HFFc6 (cell line): ENCODE measurements around the gene SSTR1. TPM values are rescaled to one million over a fixed set of nuclear protein-coding genes. Genes with fewer than 3 reads are reported as not detected.

ENCODE experiments used
- DNase-seq: peaks from one replicate; pipeline ENCODE4 v3.0.0-alpha.2; 2018
- H3K27ac Mint-ChIP-seq: 2 replicates; pipeline ENCODE4 v1.8.0; 2020; ENCODE audit warnings: mild to moderate bottlenecking, mixed read lengths
- H3K27me3 Mint-ChIP-seq: 2 replicates; pipeline ENCODE4 v1.8.0; 2021; ENCODE audit warnings: mild to moderate bottlenecking, moderate library complexity, mixed read lengths; ENCODE audit not compliant: insufficient read depth
- H3K36me3 Mint-ChIP-seq: 2 replicates; pipeline ENCODE4 v1.8.0; 2021; ENCODE audit warnings: low read depth, mixed read lengths
- H3K4me1 Mint-ChIP-seq: 2 replicates; pipeline ENCODE4 v1.8.0; 2020; ENCODE audit warnings: low read depth, mixed read lengths
- H3K4me3 Mint-ChIP-seq: 2 replicates; pipeline ENCODE4 v1.8.0; 2020; ENCODE audit warnings: mild to moderate bottlenecking, moderate library complexity, mixed read lengths
- H3K9me3 Mint-ChIP-seq: 2 replicates; pipeline ENCODE4 v1.8.0; 2020; ENCODE audit warnings: mild to moderate bottlenecking, mixed read lengths
- CTCF ChIP-seq: fragments of 200-600 bp; sonication (generic); IDR thresholded peaks from 2 replicates; pipeline ENCODE4 v1.5.0; 2021; ENCODE audit warnings: antibody characterized with exemption, mild to moderate bottlenecking
- total RNA-seq, 6 experiments: library from RNA; stranded (reverse); fragmentation: NEBNext Ultra II Directional; extraction: Animal tissue kit (Norgen Biotek cat#: 25700); gene quantifications; 2 replicates in 1 of 6; 3 replicates in 5 of 6; pipeline ENCODE4 v1.2.3, GENCODE V29; 2021

The SSTR1 gene
- total RNA-seq, 6 experiments from 2014 or later = 106 to 209 (median 120) TPM

DNA sequence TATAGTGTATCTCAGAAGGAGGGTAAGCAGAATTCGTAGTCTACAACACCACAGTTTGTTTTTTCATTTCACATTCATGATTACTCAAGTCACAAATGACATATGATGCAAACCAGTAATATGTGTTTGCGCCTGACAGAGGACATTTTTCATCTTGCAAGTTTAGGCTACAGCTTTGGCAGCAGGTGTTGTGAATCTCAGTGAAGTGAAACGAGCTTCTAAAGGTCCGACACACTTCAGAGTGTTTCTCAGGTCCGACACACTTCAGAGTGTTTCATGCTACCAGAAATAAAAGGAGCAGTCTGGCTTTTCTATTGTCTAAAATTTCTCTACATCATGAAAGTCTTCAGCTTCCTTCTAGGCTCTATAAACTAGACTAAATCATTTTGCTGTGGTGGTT, 25.5 kb downstream of the SSTR1 start:
- no peak for TF ChIP-seq CTCF
- Mint-ChIP-seq H3K27ac (no peak overlapping the region), H3K27me3 (no peaks in the 10 kb centered on the region; the same call in 1 of the 2 replicates), H3K4me1 (peaks cover 11% of the 10 kb centered on the region), H3K9me3 (no peaks in the 10 kb centered on the region), H3K4me3 (no peak overlapping the region), H3K36me3 (0 out of 2 replicates have a peak, but pooled peaks cover 6% of the 10 kb centered on the region)
- DNase-seq = no peak

DNA sequence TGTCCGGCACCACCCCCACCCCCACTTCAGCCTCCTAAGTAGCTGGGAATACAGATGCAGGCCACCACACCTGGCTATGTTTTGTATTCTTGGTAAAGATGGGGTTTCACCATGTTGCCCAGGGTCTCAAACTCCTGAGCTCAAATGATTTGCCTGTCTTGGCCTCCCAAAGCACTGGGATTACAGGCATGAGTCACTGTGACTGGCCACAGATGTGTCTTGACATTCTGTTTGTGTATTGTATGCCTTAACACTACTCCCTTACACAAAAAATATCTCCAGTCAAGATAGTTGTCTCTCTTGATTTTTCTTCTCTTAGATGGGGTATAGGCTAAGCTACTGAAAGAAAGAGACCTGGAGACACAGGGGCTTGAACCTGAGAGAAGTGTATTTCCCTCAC, 30.6 kb downstream of the SSTR1 start:
- no peak for TF ChIP-seq CTCF
- Mint-ChIP-seq H3K36me3 (no peaks in the 10 kb centered on the region), H3K4me1 (peaks cover 26% of the 10 kb centered on the region), H3K4me3 (peak overlapping the region; percentile 7), H3K27ac (peak overlapping the region; percentile 79), H3K27me3 (no peaks in the 10 kb centered on the region), H3K9me3 (no peaks in the 10 kb centered on the region)
- DNase-seq = peak; percentile 39

DNA sequence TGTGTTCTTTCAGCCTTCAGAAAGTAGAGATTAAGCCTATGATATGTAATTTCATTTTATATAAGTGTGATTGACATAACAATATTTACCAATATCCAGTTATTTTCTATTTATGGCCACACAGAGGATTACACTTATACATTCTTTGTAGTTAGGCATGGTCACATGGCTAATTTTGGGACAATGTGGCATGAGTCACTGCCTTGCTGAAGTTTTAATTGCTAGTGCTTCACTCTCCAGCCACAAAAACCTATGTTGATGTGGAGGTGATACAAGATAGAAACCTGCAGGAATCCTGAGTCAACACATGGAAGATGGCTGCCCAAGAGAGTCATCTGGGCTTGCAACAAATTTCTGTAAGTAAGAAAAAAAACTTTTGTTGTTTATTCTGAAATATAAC, 31.2 kb downstream of the SSTR1 start:
- H3K4me1 Mint-ChIP-seq = peaks cover 26% of the 10 kb centered on the region
- H3K27ac Mint-ChIP-seq = peak overlapping the region; percentile 79
- no peaks in the 10 kb centered on the region for H3K9me3 Mint-ChIP-seq
- TF ChIP-seq CTCF = no peak
- DNase-seq = peak; percentile 57
- peak overlapping the region; percentile 7; the same call in 1 of the 2 replicates for H3K4me3 Mint-ChIP-seq
- H3K27me3 Mint-ChIP-seq = no peaks in the 10 kb centered on the region
- H3K36me3 Mint-ChIP-seq = no peaks in the 10 kb centered on the region

DNA sequence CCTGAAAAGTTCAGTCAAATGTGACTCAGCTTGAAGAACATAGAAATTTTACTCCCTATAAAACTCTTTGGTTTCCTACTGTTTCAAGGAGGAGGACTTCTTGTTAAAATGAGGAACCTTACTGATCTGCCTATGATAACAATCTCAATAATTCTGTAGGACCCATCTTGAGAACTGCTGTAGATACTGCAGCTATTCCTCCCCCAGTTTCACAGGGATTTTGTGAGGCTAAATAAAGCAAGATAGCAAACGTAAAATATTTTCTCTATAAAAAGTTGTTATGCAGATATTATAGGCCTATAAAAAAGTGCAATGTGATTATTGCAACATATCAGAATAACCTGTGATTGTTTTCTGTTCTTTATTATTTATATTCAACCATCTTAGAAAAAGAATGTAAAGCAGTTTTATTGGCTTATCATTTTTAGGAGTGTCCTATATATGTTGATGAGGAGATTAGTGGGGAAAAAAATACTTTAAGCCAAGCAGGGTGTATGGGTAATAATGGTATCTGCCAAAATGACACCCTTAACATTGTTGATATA, 36.1 kb downstream of the SSTR1 start:
- Mint-ChIP-seq H3K27ac (no peak overlapping the region), H3K9me3 (no peaks in the 10 kb centered on the region), H3K4me1 (peaks cover 14% of the 10 kb centered on the region), H3K36me3 (no peaks in the 10 kb centered on the region), H3K4me3 (no peak overlapping the region), H3K27me3 (no peaks in the 10 kb centered on the region)
- TF ChIP-seq CTCF = no peak
- DNase-seq = no peak

DNA sequence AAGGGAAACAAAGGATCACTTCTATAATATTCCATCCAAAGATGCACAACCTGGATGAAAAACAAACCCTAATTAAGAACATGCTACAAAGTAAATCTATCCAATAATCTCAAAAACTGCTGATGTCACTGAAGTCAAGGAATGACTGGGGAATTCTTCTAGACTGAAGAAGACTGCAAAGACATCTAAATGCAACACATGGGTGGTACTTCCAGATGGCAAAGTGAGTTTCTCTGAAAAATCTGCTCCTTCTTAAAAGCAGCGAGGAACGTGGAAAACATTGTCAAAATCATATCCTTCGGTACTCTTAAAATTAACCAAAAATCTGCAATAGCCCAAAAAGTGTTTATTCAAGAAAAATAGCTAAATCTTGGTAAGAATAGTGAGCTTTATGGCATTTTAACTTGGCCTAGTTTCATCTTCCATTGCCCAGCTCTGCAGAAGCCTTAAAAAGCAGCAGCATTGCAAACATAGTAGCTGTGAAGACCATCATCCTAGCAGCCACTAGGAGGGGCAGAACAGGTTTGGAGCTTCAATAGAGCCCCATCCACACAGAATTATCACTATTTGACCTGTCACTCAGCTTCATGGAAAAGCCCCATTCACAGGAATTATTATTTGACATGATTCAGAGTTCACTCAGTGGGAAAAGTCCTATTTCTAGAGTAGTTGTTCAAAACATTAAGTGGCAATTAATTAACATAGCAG, 40.8 kb downstream of the SSTR1 start:
- no peaks in the 10 kb centered on the region for H3K36me3 Mint-ChIP-seq
- H3K27ac Mint-ChIP-seq = no peak overlapping the region
- H3K4me3 Mint-ChIP-seq = no peak overlapping the region
- peak; percentile 41; the same call in 1 of the 2 replicates for TF ChIP-seq CTCF
- H3K9me3 Mint-ChIP-seq = no peaks in the 10 kb centered on the region
- peaks cover 14% of the 10 kb centered on the region for H3K4me1 Mint-ChIP-seq
- DNase-seq = no peak
- H3K27me3 Mint-ChIP-seq = no peaks in the 10 kb centered on the region
